BLaER1 treated with 17β-estradiol and CSF1 and Interleukin-3, amounts not matched to agents 10 nM and 100 nM (cell line): ENCODE measurements around the gene ARMC8.
A peak's percentile ranks its signal among the peaks of the same experiment; 100 is the strongest.

ENCODE experiments used
- H3K27ac ChIP-seq, 11 experiments: shearing (Covaris generic); formaldehyde crosslinking; 2 replicates each; pipeline ENCODE4 v1.8.1; 2022
- H3K27me3 ChIP-seq, 11 experiments: shearing (Covaris generic); formaldehyde crosslinking; 2 replicates each; pipeline ENCODE4 v1.8.1; 2022
- H3K36me3 ChIP-seq, 11 experiments: shearing (Covaris generic); formaldehyde crosslinking; 2 replicates each; pipeline ENCODE4 v1.8.1; 2022
- H3K4me1 ChIP-seq, 10 experiments: shearing (Covaris generic); formaldehyde crosslinking; 2 replicates each; pipeline ENCODE4 v1.8.1; 2022
- H3K4me2 ChIP-seq, 11 experiments: shearing (Covaris generic); formaldehyde crosslinking; 2 replicates each; pipeline ENCODE4 v1.8.1; 2022
- H3K4me3 ChIP-seq, 10 experiments: shearing (Covaris generic); formaldehyde crosslinking; 2 replicates each; pipeline ENCODE4 v1.8.1; 2022
- H3K9ac ChIP-seq, 11 experiments: shearing (Covaris generic); formaldehyde crosslinking; 2 replicates each; pipeline ENCODE4 v1.8.1; 2022
- H3K9me3 ChIP-seq, 11 experiments: shearing (Covaris generic); formaldehyde crosslinking; replicated peaks in 1 of 11; 2 replicates each; pipeline ENCODE4 v1.8.1; 2022
- H4K20me1 ChIP-seq, 11 experiments: shearing (Covaris generic); formaldehyde crosslinking; 2 replicates each; pipeline ENCODE4 v1.8.1; 2022
- Cebpa-rat ChIP-seq, 11 experiments: shearing (Covaris generic); IDR thresholded peaks; 2 replicates each; pipeline ENCODE4 v1.8.1; 2022

The ARMC8 gene

DNA sequence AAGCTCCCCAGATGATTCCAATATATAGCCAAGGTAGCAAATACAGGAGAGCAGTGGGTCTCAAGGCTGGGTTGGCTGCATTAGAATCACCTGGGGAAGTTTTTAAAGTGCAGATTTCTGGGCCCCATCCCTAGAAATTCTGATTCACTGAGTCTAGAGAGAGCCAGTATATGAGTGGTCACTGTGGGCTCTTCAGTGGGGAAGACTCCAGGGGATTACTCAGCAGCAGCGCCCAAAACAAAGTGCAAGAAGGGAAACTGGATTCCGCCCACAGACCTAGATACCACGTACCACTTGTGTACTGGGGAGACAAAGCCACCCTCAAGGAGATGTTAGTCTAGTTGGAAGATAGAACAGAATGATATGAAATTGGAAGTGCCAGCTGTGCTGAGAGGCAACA is 102.6 kb downstream of the ARMC8 start:
- Histone ChIP-seq H3K36me3 (peaks cover 94 to 100% (median 99%) of the 10 kb centered on the region in 11 experiments), H3K27ac (no peak overlapping the region)

DNA sequence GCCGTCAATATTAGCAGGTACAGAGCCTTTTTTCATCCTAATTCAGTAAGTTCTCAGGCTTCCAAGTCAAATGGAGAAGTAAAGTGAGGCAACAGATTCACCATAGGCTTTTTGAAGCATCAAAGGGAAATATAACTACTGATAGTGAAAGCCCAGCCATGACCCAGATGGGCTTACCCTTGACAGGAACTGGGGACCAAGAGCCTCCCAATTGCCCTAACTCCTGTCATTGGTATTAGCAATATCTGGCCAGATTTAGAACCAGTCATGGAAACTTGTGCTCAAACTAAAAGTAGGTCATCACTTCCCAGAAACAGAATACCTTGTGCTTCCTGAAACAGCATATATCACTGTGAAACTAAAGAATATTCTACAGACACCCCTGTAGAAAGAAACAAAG is 109.5 kb downstream of the ARMC8 start:
- no peaks in the 10 kb centered on the region for H3K27me3 ChIP-seq
- peaks cover 0 to 12% (median 10%) of the 10 kb centered on the region in 10 experiments; a peak in 12 of 20 replicates for H3K4me1 ChIP-seq
- H3K27ac ChIP-seq, result no peak overlapping the region
- no peak overlapping the region for H3K9ac ChIP-seq
- no peak for TF ChIP-seq Cebpa-rat (IDR thresholded peaks at IDR 0.05)
- H3K4me2 ChIP-seq, result no peak overlapping the region
- H3K4me3 ChIP-seq, result no peak overlapping the region
- no peaks in the 10 kb centered on the region; a peak in 1 of 22 replicates for H4K20me1 ChIP-seq
- H3K9me3 ChIP-seq, result no peaks in the 10 kb centered on the region
- peaks cover 66 to 84% (median 75%) of the 10 kb centered on the region in 11 experiments for H3K36me3 ChIP-seq

More for the DNA sequence above, 102.6 kb downstream of the ARMC8 start:
- Histone ChIP-seq H3K4me3 (no peak overlapping the region), H3K9me3 (no peaks in the 10 kb centered on the region), H3K27me3 (no peaks in the 10 kb centered on the region), H3K9ac (no peak overlapping the region), H3K4me1 (no peaks in the 10 kb centered on the region), H4K20me1 (no peaks in the 10 kb centered on the region), H3K4me2 (no peak overlapping the region)
- no peak for TF ChIP-seq Cebpa-rat (IDR thresholded peaks at IDR 0.05)

DNA sequence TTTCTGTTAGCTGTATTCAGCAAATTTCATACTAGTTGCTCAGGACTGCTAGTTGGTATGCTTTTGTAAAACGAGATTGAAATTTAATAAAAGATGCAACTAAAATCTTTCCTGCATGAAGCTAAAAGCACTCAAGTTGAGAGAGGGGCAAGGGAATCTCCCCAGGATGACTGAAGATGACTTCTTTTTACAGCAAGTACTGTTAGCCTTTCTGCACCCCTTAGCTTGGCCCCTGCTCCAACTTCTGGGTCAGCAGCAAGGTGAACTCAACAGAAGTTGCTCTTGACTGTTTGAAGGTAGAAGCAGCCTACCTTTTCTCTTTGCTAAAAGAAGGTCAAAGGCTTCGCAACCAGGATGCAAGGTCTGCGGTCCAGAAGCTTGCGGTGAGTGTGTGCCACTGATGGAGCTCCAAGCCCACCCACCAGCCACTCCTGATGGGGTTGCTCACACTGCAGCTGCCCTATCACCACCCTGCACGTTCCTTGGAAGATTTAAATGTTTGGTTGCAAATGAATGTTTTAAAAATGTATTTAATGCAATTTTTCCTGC is 110.0 kb downstream of the ARMC8 start:
- Histone ChIP-seq H3K27ac (no peak overlapping the region), H3K36me3 (peaks cover 65 to 79% (median 72%) of the 10 kb centered on the region in 11 experiments)

DNA sequence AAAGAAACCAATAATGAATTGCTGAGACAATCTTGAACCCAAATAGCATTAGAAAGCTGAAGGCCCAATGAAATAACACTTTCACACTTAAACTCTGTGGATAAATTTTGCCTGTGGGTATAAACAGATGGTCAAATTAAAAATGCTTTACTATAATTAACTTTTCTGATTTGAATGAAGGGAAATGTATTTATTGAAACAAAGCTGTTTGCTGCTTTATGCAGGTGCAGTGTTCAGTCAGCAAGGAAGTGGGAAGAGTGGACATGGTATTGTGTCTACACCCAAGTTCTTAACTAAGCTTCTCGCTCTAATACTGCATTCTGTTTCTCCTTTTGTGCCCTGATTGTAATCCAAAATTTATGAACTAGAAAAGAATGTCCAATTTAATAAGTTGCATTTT is 110.8 kb downstream of the ARMC8 start:
- no peaks in the 10 kb centered on the region for H3K9me3 ChIP-seq
- no peaks in the 10 kb centered on the region for H3K27me3 ChIP-seq
- no peak overlapping the region for H3K4me2 ChIP-seq
- H3K9ac ChIP-seq, result no peak overlapping the region
- H3K36me3 ChIP-seq, result peaks cover 57 to 71% (median 65%) of the 10 kb centered on the region in 11 experiments
- no peak for TF ChIP-seq Cebpa-rat (IDR thresholded peaks at IDR 0.05)
- H3K4me1 ChIP-seq, result peaks cover 0 to 12% (median 10%) of the 10 kb centered on the region in 10 experiments; a peak in 12 of 20 replicates
- no peaks in the 10 kb centered on the region; a peak in 1 of 22 replicates for H4K20me1 ChIP-seq
- H3K4me3 ChIP-seq, result no peak overlapping the region
- no peak overlapping the region for H3K27ac ChIP-seq

More for the DNA sequence above, 110.0 kb downstream of the ARMC8 start:
- H3K4me2 ChIP-seq, result no peak overlapping the region
- no peak overlapping the region for H3K9ac ChIP-seq
- no peaks in the 10 kb centered on the region for H3K27me3 ChIP-seq
- no peaks in the 10 kb centered on the region; a peak in 1 of 22 replicates for H4K20me1 ChIP-seq
- no peaks in the 10 kb centered on the region for H3K9me3 ChIP-seq
- H3K4me1 ChIP-seq, result peaks cover 0 to 12% (median 10%) of the 10 kb centered on the region in 10 experiments; a peak in 12 of 20 replicates
- TF ChIP-seq Cebpa-rat (IDR thresholded peaks at IDR 0.05), result no peak
- H3K4me3 ChIP-seq, result no peak overlapping the region

DNA sequence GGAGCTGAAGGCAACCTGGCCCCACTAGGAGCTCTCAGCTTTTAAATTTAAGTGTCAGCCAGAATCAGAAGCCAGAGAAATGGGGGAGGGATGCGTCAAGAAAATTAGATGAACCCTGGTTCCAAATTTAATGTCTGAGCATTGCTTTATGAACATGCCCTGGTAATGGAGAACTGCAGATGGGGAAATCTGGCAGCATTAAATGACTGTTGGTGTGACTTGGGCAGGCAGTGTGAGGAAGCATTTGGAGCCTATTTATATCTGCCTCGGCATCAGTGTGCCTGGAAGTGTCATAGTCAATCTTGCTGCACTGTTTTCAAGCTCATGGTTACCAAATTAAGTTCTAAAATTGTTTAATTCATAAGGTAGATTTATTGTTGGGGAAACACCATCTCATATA is 113.5 kb downstream of the ARMC8 start:
- Histone ChIP-seq H4K20me1 (no peaks in the 10 kb centered on the region; a peak in 1 of 22 replicates), H3K4me2 (peak overlapping the region in 5 of 11 experiments; percentile 36 to 62 (median 45); a peak in 9 of 22 replicates), H3K9me3 (no peaks in the 10 kb centered on the region), H3K9ac (no peak overlapping the region), H3K36me3 (peaks cover 30 to 43% (median 37%) of the 10 kb centered on the region in 11 experiments), H3K27ac (no peak overlapping the region), H3K4me3 (no peak overlapping the region), H3K4me1 (peaks cover 0 to 12% (median 10%) of the 10 kb centered on the region in 10 experiments; a peak in 12 of 20 replicates), H3K27me3 (no peaks in the 10 kb centered on the region)
- no peak for TF ChIP-seq Cebpa-rat (IDR thresholded peaks at IDR 0.05)

DNA sequence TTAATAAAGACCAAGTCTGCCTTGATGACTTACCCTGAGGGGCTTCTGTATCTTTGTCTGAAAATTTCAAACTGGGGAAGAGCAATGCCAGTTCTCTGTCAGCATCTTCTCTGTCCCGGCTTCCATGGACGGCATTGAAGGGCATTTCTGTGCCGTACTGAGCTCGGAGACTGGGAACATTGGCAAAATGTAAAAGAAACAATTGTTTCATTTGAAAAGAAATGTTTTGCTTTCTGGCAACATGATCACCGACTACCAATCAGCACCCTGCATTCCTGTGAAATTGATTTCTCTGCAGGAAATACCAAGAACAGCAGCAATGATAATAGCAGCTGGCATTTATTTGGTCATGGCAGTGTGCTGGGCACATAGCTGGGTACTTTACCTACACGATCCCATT is 116.4 kb downstream of the ARMC8 start:
- no peak for TF ChIP-seq Cebpa-rat (IDR thresholded peaks at IDR 0.05)
- peaks cover 0 to 12% (median 10%) of the 10 kb centered on the region in 10 experiments; a peak in 12 of 20 replicates for H3K4me1 ChIP-seq

DNA sequence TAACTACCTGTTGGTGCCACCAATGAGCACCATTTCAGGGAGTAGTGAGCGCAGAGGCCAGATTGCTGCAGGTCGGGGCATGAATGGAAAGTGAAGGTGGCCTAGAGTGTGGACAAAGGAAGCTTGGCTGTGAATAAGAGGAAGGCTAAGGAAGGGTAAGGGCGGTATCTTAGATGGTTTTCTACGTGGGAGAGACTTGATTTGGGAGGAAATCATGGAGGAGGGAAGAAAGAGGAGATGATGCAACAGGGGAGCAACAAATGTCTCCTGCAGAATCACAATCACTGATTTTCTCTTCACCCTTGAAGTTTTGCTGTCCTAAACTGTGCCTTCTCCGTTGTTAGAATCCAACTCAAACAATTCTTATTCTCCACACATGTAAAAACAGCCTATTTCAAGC is 120.8 kb downstream of the ARMC8 start:
- Histone ChIP-seq H3K4me3 (no peak overlapping the region), H3K4me2 (no peak overlapping the region), H3K9me3 (peaks cover 28 to 43% (median 36%) of the 10 kb centered on the region in 11 experiments), H3K27me3 (no peaks in the 10 kb centered on the region), H3K9ac (no peak overlapping the region), H3K27ac (no peak overlapping the region), H4K20me1 (no peaks in the 10 kb centered on the region), H3K4me1 (no peaks in the 10 kb centered on the region), H3K36me3 (peaks cover 0 to 9% (median 0%) of the 10 kb centered on the region in 11 experiments; a peak in 2 of 22 replicates)
- no peak for TF ChIP-seq Cebpa-rat (IDR thresholded peaks at IDR 0.05)

More for the DNA sequence above, 116.4 kb downstream of the ARMC8 start:
- H3K36me3 ChIP-seq, result peaks cover 6 to 15% (median 12%) of the 10 kb centered on the region in 11 experiments; a peak in 20 of 22 replicates
- no peaks in the 10 kb centered on the region for H3K27me3 ChIP-seq
- no peak overlapping the region for H3K4me2 ChIP-seq
- no peak overlapping the region for H3K4me3 ChIP-seq
- H3K9ac ChIP-seq, result no peak overlapping the region
- no peaks in the 10 kb centered on the region for H4K20me1 ChIP-seq
- H3K9me3 ChIP-seq, result peaks cover 10 to 22% (median 17%) of the 10 kb centered on the region in 11 experiments
- no peak overlapping the region for H3K27ac ChIP-seq

DNA sequence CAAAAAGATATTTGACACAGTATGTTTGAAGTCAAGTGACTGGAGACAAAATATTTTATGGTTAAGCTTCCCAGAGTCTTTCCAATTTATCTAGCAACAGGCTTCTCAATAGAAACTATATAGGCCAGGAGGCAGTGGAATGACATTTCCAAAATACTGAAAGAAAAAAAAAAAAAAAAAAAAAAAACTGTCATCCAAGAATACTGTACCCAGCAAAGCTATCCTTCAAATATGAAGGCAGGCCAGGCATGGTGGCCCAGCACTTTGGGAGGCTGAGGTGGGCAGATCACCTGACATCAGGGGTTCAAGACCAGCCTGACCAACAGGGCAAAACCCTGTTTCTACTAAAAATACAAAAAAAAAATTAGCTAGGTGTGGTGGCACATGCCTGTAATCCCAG is 121.7 kb downstream of the ARMC8 start:
- Histone ChIP-seq H3K36me3 (peaks cover 0 to 9% (median 0%) of the 10 kb centered on the region in 11 experiments; a peak in 2 of 22 replicates), H3K27me3 (no peaks in the 10 kb centered on the region), H3K9me3 (peaks cover 28 to 43% (median 36%) of the 10 kb centered on the region in 11 experiments), H3K4me2 (no peak overlapping the region), H3K4me1 (no peaks in the 10 kb centered on the region), H3K27ac (no peak overlapping the region), H3K4me3 (no peak overlapping the region), H4K20me1 (no peaks in the 10 kb centered on the region), H3K9ac (no peak overlapping the region)
- TF ChIP-seq Cebpa-rat (IDR thresholded peaks at IDR 0.05), result no peak

DNA sequence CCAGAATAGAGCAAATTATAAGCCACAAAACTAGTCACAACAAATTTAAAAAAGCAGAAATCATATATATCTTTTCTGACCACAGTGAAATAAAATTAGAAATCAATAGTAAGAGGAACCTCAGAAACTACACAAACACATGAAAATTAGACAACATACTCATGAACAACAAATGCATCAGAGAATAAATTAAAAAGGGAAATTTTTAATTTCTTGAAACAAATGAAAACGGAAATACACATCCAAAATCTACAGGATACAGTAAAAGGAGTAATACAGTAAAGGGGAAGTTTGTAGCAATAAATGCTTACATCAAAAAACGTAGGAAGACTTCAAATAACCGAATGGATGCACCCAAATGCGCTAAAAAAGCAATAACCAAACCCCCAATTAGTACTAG is 123.4 kb downstream of the ARMC8 start:
- no peaks in the 10 kb centered on the region for H3K4me1 ChIP-seq
- H3K4me3 ChIP-seq, result no peak overlapping the region
- TF ChIP-seq Cebpa-rat (IDR thresholded peaks at IDR 0.05), result no peak
- H3K9me3 ChIP-seq, result peaks cover 28 to 43% (median 36%) of the 10 kb centered on the region in 11 experiments
- no peak overlapping the region for H3K4me2 ChIP-seq
- H3K9ac ChIP-seq, result no peak overlapping the region
- peaks cover 0 to 9% (median 0%) of the 10 kb centered on the region in 11 experiments; a peak in 1 of 22 replicates for H3K36me3 ChIP-seq
- no peaks in the 10 kb centered on the region for H3K27me3 ChIP-seq
- H3K27ac ChIP-seq, result no peak overlapping the region
- no peaks in the 10 kb centered on the region for H4K20me1 ChIP-seq

DNA sequence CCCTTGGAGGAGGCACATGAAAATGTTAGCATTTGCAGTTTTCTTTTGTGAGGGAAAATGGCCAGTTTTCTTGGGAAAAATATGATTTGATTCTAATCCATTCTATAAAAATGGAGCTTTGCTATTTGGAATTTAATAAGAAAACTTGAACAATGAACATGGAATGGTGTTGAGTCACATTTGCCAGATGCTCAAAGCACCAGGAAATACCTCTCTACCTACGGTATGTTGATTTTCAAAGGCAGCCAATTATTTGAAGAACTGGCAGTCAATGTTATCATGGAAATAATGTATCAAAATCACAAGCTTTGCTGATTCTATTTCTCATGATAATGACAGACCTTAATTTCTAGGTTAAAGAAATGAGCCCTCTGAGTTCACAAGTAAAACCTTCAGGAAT is 127.7 kb downstream of the ARMC8 start:
- TF ChIP-seq Cebpa-rat (IDR thresholded peaks at IDR 0.05), result no peak
- Histone ChIP-seq H3K4me3 (no peak overlapping the region), H3K4me1 (no peaks in the 10 kb centered on the region), H3K4me2 (no peak overlapping the region), H3K9me3 (peaks cover 2 to 11% (median 6%) of the 10 kb centered on the region in 11 experiments), H4K20me1 (no peaks in the 10 kb centered on the region), H3K27me3 (no peaks in the 10 kb centered on the region), H3K36me3 (no peaks in the 10 kb centered on the region), H3K9ac (no peak overlapping the region), H3K27ac (no peak overlapping the region)
